H1 (cell line): ENCODE results near the gene ECD. TPM values are rescaled to one million over a fixed set of nuclear protein-coding genes. Genes with fewer than 3 reads are reported as not detected.

Experiments used
- ASH2L ChIP-seq: fragments of 200-600, 300-600 bp; sonication (generic); IDR thresholded peaks from one replicate; pipeline ENCODE4 v1.7.1; 2017; ENCODE audit warnings: low read length
- CEBPB ChIP-seq: IDR thresholded peaks from 2 replicates; pipeline ENCODE4 v1.6.1; 2012; ENCODE audit warnings: low read depth, low read length
- POLR2A ChIP-seq, 2 experiments: IDR thresholded peaks; 1 replicate in 1 of 2; 2 replicates in 1 of 2; pipeline ENCODE4 v1.6.1; 2011; ENCODE audit warnings: low read depth in 2 of 2, low read length in 2 of 2, mild to moderate bottlenecking in 2 of 2; ENCODE audit errors: control extremely low read depth in 1 of 2
- SIRT6 ChIP-seq: IDR thresholded peaks from one replicate; pipeline ENCODE4 v1.7.1; 2012; ENCODE audit warnings: low read length, inconsistent platforms
- SP2 ChIP-seq: IDR thresholded peaks from 2 replicates; pipeline ENCODE4 v1.6.1; 2012; ENCODE audit warnings: mild to moderate bottlenecking, low read length, inconsistent platforms
- YY1 ChIP-seq: IDR thresholded peaks from 2 replicates; pipeline ENCODE4 v1.6.1; 2011; ENCODE audit warnings: low read depth, mild to moderate bottlenecking, low read length
- polyA plus RNA-seq, 7 experiments: library from polyadenylated mRNA; depleted of rRNA in 3 of 7; stranded (reverse) in 5 of 7; unstranded in 2 of 7; fragments of >200 nt in 5 of 7; fragments of 200-250 nt in 2 of 7; gene quantifications; 1 replicate in 5 of 7; 2 replicates in 1 of 7; 4 replicates in 1 of 7; pipeline versions ENCODE4 v1.2.1 to v1.2.3, GENCODE V29; 2011 to 2013; ENCODE audit warnings: missing spikeins in 2 of 7, mixed read lengths in 2 of 7
- total RNA-seq: library from RNA; stranded (reverse); fragmentation: NEBNext Ultra II Directional; extraction: Animal tissue kit (Norgen Biotek cat#: 25700); gene quantifications from 2 replicates; pipeline ENCODE4 v1.2.1, GENCODE V29; 2021

ECD gene
- total and polyA plus RNA-seq, 2 of the 8 experiments (the other 6 are each of a cell fraction or from before 2014, with no cell fraction given), result 27.1 to 38.0 TPM

DNA sequence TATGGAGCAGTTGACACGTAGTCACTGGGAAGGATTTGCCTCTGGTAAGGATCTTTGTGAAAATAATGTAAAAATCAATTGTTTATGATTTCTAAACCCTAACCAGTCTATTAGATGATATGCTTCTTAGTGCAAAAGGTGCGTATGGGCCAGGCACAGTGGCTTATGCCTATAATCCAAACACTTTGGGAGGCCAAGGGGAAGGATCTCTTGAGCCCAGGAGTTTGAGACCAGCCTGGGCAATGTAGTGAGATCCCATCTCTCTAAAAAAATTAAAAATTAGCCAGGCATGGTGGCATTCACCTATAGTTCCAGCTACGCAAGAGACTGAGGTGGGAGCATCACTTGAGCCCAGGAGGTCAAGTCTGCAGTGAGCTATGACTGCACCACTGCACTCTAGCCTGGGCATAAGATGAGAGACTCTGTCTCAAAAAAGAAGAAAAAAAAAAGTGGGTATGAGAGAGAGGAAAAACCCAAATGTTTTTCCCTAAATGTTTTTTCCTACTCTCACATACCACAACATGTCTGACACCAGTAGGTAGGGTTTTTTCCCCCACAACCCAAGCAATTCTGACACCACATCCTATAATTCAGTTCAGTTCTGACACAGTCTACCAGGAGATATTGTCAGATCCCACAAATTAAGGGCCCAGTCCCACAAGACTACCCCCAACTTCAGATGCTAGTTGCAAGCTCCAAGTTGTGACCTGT is 42.7 kb upstream of the ECD start (continued):
- TF ChIP-seq YY1, result no peak
- no peak for TF ChIP-seq CEBPB
- TF ChIP-seq SP2, result no peak
- no peak for TF ChIP-seq SIRT6
- TF ChIP-seq ASH2L, result no peak
- no peak for TF ChIP-seq POLR2A (IDR thresholded peaks at IDR 0.05; ENCODE audit: control extremely low read depth in 1 of 2, low read depth in 2 of 2, low read length in 2 of 2)
